HCT116 (cell line): Measurements from ENCODE around the gene BCAS2. TPM values are rescaled to one million over a fixed set of nuclear protein-coding genes. Genes with fewer than 3 reads are reported as not detected.
"Not testable (repeated sequence)": the region's sequence is repeated elsewhere in the genome, so short reads cannot be mapped to it uniquely, and the experiment has no call there.

ENCODE experiments used
- ATAC-seq: fragments of 200-7000 bp; cut with Tn5 transposase; 2 replicates; pipeline ENCODE4 v1.9.1; 2020; ENCODE audit warnings: mild to moderate bottlenecking, moderate library complexity
- BruUV-seq: library from RNA; stranded (reverse); fragments of 400-500 nt; replicated peaks from 2 replicates; lab custom pipeline; 2021; lab: Mats Ljungman, UMichigan
- CTCF ChIA-PET: fragments of 300-600 bp; sonication (Branson Sonifier 250); formaldehyde crosslinking; loops from one replicate; lab custom pipeline; 2021; ENCODE audit warnings: antibody characterized with exemption; lab: Charles Lee
- POLR2A ChIA-PET: fragments of 300-600, 350-600 bp; sonication (Branson Sonifier 250); formaldehyde crosslinking; loops from one replicate; lab custom pipeline; 2021; ENCODE audit warnings: antibody characterized with exemption; lab: Charles Lee
- RAD21 ChIA-PET, 2 experiments: fragments of 300-600 bp; sonication (Branson Sonifier 250); formaldehyde crosslinking; loops; one replicate each; lab custom pipeline; 2023; ENCODE audit warnings: low total read pairs in 2 of 2; ENCODE audit not compliant: uncharacterized antibody in 2 of 2, unreplicated experiment in 2 of 2, low non-redundant PET in 1 of 2; lab: Charles Lee
- DNase-seq: peaks from one replicate; pipeline ENCODE4 v3.0.0-alpha.2; 2010; ENCODE audit warnings: low read depth, low spot score
- H2AFZ ChIP-seq: fragments of 200-600 bp; shearing (Covaris generic), sonication (generic); 2 replicates; pipeline ENCODE4 v1.6.1; 2017; ENCODE audit warnings: low read depth, mixed run types, mixed read lengths, antibody characterized with exemption, low read length; ENCODE audit not compliant: poor library complexity, severe bottlenecking
- H3K27ac ChIP-seq: 2 replicates; pipeline ENCODE4 v1.5.1; 2012; ENCODE audit warnings: low read depth, low read length
- H3K27me3 ChIP-seq: fragments of 200-600 bp; sonication (generic); 2 replicates; pipeline ENCODE4 v1.6.1; 2016; ENCODE audit warnings: mixed run types, low read length, mixed read lengths; ENCODE audit not compliant: insufficient read depth
- H3K36me3 ChIP-seq, 2 experiments: fragments of 200-500 bp in 1 of 2; fragments of 200-600 bp in 1 of 2; sonication (Bioruptor generic) in 1 of 2; sonication (generic) in 1 of 2; 2 replicates each; pipeline versions ENCODE4 v1.5.1 to v1.6.1; 2014 to 2016; ENCODE audit warnings: low read length in 2 of 2, inconsistent platforms in 1 of 2, mixed read lengths in 1 of 2, mixed run types in 1 of 2; ENCODE audit not compliant: insufficient read depth in 2 of 2, control insufficient read depth in 1 of 2
- H3K4me1 ChIP-seq, 2 experiments: fragments of 200-600 bp in 1 of 2; sonication (generic) in 1 of 2; 2 replicates each; pipeline versions ENCODE4 v1.5.1 to v1.6.1; 2012 to 2017; ENCODE audit warnings: low read length in 2 of 2, inconsistent platforms in 1 of 2, mild to moderate bottlenecking in 1 of 2, mixed read lengths in 1 of 2, mixed run types in 1 of 2, moderate library complexity in 1 of 2; ENCODE audit not compliant: insufficient read depth in 2 of 2, control insufficient read depth in 1 of 2
- H3K4me2 ChIP-seq: fragments of 200-600 bp; sonication (generic); 2 replicates; pipeline ENCODE4 v1.6.1; 2017; ENCODE audit warnings: mixed run types, low read length, mixed read lengths
- H3K4me3 ChIP-seq, 2 experiments: fragments of 200-600 bp in 1 of 2; sonication (generic) in 1 of 2; replicated peaks in 1 of 2; 2 replicates each; pipeline ENCODE4 v1.5.1; 2011 to 2016; ENCODE audit warnings: low read length in 2 of 2, control low read depth in 1 of 2, low read depth in 1 of 2, mild to moderate bottlenecking in 1 of 2, mixed read lengths in 1 of 2, mixed run types in 1 of 2
- H3K79me2 ChIP-seq: fragments of 200-600 bp; sonication (generic); 2 replicates; pipeline ENCODE4 v1.6.1; 2017; ENCODE audit warnings: mild to moderate bottlenecking, mixed run types, low read length, moderate library complexity, mixed read lengths; ENCODE audit not compliant: insufficient read depth
- H3K9ac ChIP-seq: fragments of 200-600 bp; sonication (generic); 2 replicates; pipeline ENCODE4 v1.6.1; 2016; ENCODE audit warnings: low read length, mixed read lengths
- H3K9me2 ChIP-seq: fragments of 200-600 bp; sonication (generic), shearing (Covaris generic); 2 replicates; pipeline ENCODE4 v1.6.1; 2017; ENCODE audit warnings: mixed run types, mild to moderate bottlenecking, moderate library complexity; ENCODE audit not compliant: insufficient read depth
- H3K9me3 ChIP-seq, 2 experiments: fragments of 200-500 bp in 1 of 2; fragments of 200-600 bp in 1 of 2; sonication (Bioruptor generic) in 1 of 2; sonication (generic) in 1 of 2; 2 replicates each; pipeline ENCODE4 v1.6.1; 2014 to 2017; ENCODE audit warnings: low read length in 2 of 2, mixed read lengths in 2 of 2, inconsistent platforms in 1 of 2, low read depth in 1 of 2, mild to moderate bottlenecking in 1 of 2, mixed run types in 1 of 2, moderate library complexity in 1 of 2; ENCODE audit not compliant: control insufficient read depth in 1 of 2, insufficient read depth in 1 of 2
- H4K20me1 ChIP-seq: fragments of 200-600 bp; sonication (generic), shearing (Covaris generic); 2 replicates; pipeline ENCODE4 v1.6.1; 2017; ENCODE audit warnings: mixed run types, mild to moderate bottlenecking, moderate library complexity; ENCODE audit not compliant: insufficient read depth
- CBX3 ChIP-seq: IDR thresholded peaks from 2 replicates; pipeline ENCODE4 v1.6.1; 2012; ENCODE audit warnings: low read depth
- EGR1 ChIP-seq: IDR thresholded peaks from 2 replicates; pipeline ENCODE4 v1.6.1; 2012; ENCODE audit warnings: low read depth
- EZH2phosphoT487 ChIP-seq: fragments of 200-600 bp; IDR thresholded peaks from 2 replicates; pipeline ENCODE4 v1.6.1; 2018; ENCODE audit warnings: antibody characterized with exemption, borderline replicate concordance
- JUND ChIP-seq: IDR thresholded peaks from 2 replicates; pipeline ENCODE4 v1.6.1; 2012
- SIN3A ChIP-seq: IDR thresholded peaks from 2 replicates; pipeline ENCODE4 v1.6.1; 2012; ENCODE audit warnings: low read depth
- SP1 ChIP-seq: IDR thresholded peaks from 2 replicates; pipeline ENCODE4 v1.6.1; 2012; ENCODE audit warnings: low read depth
- YY1 ChIP-seq: IDR thresholded peaks from 2 replicates; pipeline ENCODE4 v1.6.1; 2011; ENCODE audit warnings: low read length, low read depth, moderate library complexity, mild to moderate bottlenecking; ENCODE audit not compliant: insufficient replicate concordance; ENCODE audit errors: extremely low read depth
- ZFX ChIP-seq: fragments of 450-650 bp; IDR thresholded peaks from 2 replicates; pipeline ENCODE4 v1.6.1; 2017
- intact Hi-C: fragments of 100-400 bp; cut with micrococcal nuclease; formaldehyde crosslinking; loops from 2 replicates; pipeline ENCODE4 v1.10.0; 2022
- total RNA-seq: library from RNA; stranded (reverse); gene quantifications from one replicate; pipeline ENCODE4 v1.2.1, GENCODE V29; 2021; ENCODE audit not compliant: unreplicated experiment

The BCAS2 gene
- total RNA-seq, 1 experiment from 2014 or later, result 45.2 TPM

GRCh38 chr1:114562978-114563510 lies 18.4 kb downstream of the BCAS2 start:
- H4K20me1 ChIP-seq, DNase-seq, ATAC-seq, H2AFZ ChIP-seq, H3K4me2 ChIP-seq, H3K27me3 ChIP-seq, POLR2A ChIA-PET, CTCF ChIA-PET, H3K9me3 ChIP-seq, H3K4me3 ChIP-seq, H3K9ac ChIP-seq, H3K4me1 ChIP-seq, H3K79me2 ChIP-seq, intact Hi-C loops, BruUV-seq, H3K9me2 ChIP-seq, RAD21 ChIA-PET, H3K27ac ChIP-seq: not testable (repeated sequence)
- H3K36me3 ChIP-seq, result peaks cover 6 to 14% of the 10 kb centered on the region in 2 experiments; a peak in 3 of 4 replicates

GRCh38 chr1:114561333-114561732 lies 20.1 kb downstream of the BCAS2 start:
- BruUV-seq, result no TSS peak
- Histone ChIP-seq H3K9me2 (no peaks in the 10 kb centered on the region), H3K79me2 (no peaks in the 10 kb centered on the region), H3K4me3 (no peak overlapping the region), H3K27me3 (no peaks in the 10 kb centered on the region), H3K9ac (no peak overlapping the region), H3K27ac (no peak overlapping the region), H3K4me1 (no peaks in the 10 kb centered on the region), H3K9me3 (no peaks in the 10 kb centered on the region), H3K36me3 (peaks cover 0 to 8% of the 10 kb centered on the region in 2 experiments; a peak in 1 of 4 replicates), H4K20me1 (no peaks in the 10 kb centered on the region), H3K4me2 (no peak overlapping the region), H2AFZ (no peak overlapping the region)
- ATAC-seq, result no peak
- intact Hi-C loops, result no loop called here
- DNase-seq, result no peak
- CTCF ChIA-PET, result no interaction called here
- RAD21 ChIA-PET, result no interaction called here
- POLR2A ChIA-PET, result interaction anchor here (1.2 kb wide), 1 partner anchor 11 kb away, joined by 3 read pairs; no protein-coding TSS in a partner anchor
- TF ChIP-seq SP1, result no peak

- no peaks in the 10 kb centered on the region for H3K9me2 ChIP-seq
- no peaks in the 10 kb centered on the region for H3K36me3 ChIP-seq
- no peak overlapping the region for H3K9ac ChIP-seq
- H3K4me3 ChIP-seq, result no peak overlapping the region
- no TSS peak for BruUV-seq
- TF ChIP-seq SIN3A (no peak), EGR1 (no peak), CBX3 (no peak), EZH2phosphoT487 (no peak), JUND (no peak), ZFX (no peak), YY1 (no peak)
- H3K4me2 ChIP-seq, result no peak overlapping the region
- no peaks in the 10 kb centered on the region for H3K27me3 ChIP-seq
- no peaks in the 10 kb centered on the region for H3K79me2 ChIP-seq
- H3K9me3 ChIP-seq, result no peaks in the 10 kb centered on the region
- no peak overlapping the region for H2AFZ ChIP-seq
- DNase-seq (no peak), ATAC-seq (no peak)
- H3K4me1 ChIP-seq, result no peaks in the 10 kb centered on the region
- ChIA-PET RAD21 (no interaction called here), CTCF (interaction anchor here (1.2 kb wide), 2 partner anchors 10 to 213 kb away, joined by 3 to 4 read pairs; no protein-coding TSS in a partner anchor), POLR2A (interaction anchor here (1.0 kb wide), 1 partner anchor 21 kb away, joined by 4 read pairs; no protein-coding TSS in a partner anchor)
- no peak overlapping the region for H3K27ac ChIP-seq
- intact Hi-C loops, result loop anchor here (2.0 kb wide), 2 partner anchors 213 to 581 kb away; partner anchors contain the start of gene OLFML3
- no peaks in the 10 kb centered on the region for H4K20me1 ChIP-seq
Observed at GRCh38 chr1:114559356-114559755, 22.1 kb downstream of the BCAS2 start.
